NCI-H226 (cell line): ENCODE data around the gene PIP4K2A.

Source experiments
- DNase-seq: peaks from one replicate; pipeline ENCODE4 v3.0.0-alpha.2; 2015

The PIP4K2A gene

GRCh38 chr10:22634093-22634492 lies 80.3 kb downstream of the PIP4K2A start:
- no peak for DNase-seq

- DNase-seq = no peak
These were observed 80.8 kb downstream of the PIP4K2A start for GRCh38 chr10:22633528-22633927.

GRCh38 chr10:22633106-22633505 lies 81.3 kb downstream of the PIP4K2A start:
- DNase-seq = no peak

- DNase-seq = no peak
These were observed 82.6 kb downstream of the PIP4K2A start for GRCh38 chr10:22631646-22632278.

- DNase-seq = no peak
These were observed 83.2 kb downstream of the PIP4K2A start for GRCh38 chr10:22631185-22631584.

- no peak for DNase-seq
These were observed 83.9 kb downstream of the PIP4K2A start for GRCh38 chr10:22630234-22631174.

- DNase-seq = no peak
These were observed 84.5 kb downstream of the PIP4K2A start for GRCh38 chr10:22629852-22630233.

GRCh38 chr10:22629126-22629525 lies 85.3 kb downstream of the PIP4K2A start:
- DNase-seq = peak; percentile 42

GRCh38 chr10:22628309-22628708 lies 86.1 kb downstream of the PIP4K2A start:
- DNase-seq = no peak

- DNase-seq = no peak
These were observed 87.6 kb downstream of the PIP4K2A start for GRCh38 chr10:22626784-22627183.

- no peak for DNase-seq
These were observed 88.7 kb downstream of the PIP4K2A start for GRCh38 chr10:22625516-22626290.

- peak; percentile 76 for DNase-seq
These were observed 90.1 kb downstream of the PIP4K2A start for GRCh38 chr10:22624287-22624738.

GRCh38 chr10:22623633-22624253 lies 90.6 kb downstream of the PIP4K2A start:
- no peak for DNase-seq

GRCh38 chr10:22622242-22622806 lies 92.1 kb downstream of the PIP4K2A start:
- DNase-seq = no peak

GRCh38 chr10:22621726-22622125 lies 92.7 kb downstream of the PIP4K2A start:
- DNase-seq = no peak

GRCh38 chr10:22620929-22621328 lies 93.4 kb downstream of the PIP4K2A start:
- DNase-seq = no peak

- DNase-seq = peak; percentile 92
These were observed 94.1 kb downstream of the PIP4K2A start for GRCh38 chr10:22620140-22620857.

- DNase-seq = no peak
These were observed 95.3 kb downstream of the PIP4K2A start for GRCh38 chr10:22619101-22619500.

GRCh38 chr10:22618078-22618785 lies 96.1 kb downstream of the PIP4K2A start:
- peak; percentile 54 for DNase-seq

GRCh38 chr10:22617516-22617915 lies 96.9 kb downstream of the PIP4K2A start:
- DNase-seq = no peak

GRCh38 chr10:22617051-22617450 lies 97.3 kb downstream of the PIP4K2A start:
- DNase-seq = no peak
